Measurements from ENCODE around the gene SRCAP. TPM values are rescaled to one million over a fixed set of nuclear protein-coding genes. Genes with fewer than 3 reads are reported as not detected.

SRCAP gene
- total RNA-seq, 1 experiment from 2014 or later = 57.4 TPM

- no TSS peak for BruUV-seq (replicated peaks)
- Mint-ChIP-seq H3K9me3 (ENCODE audit: unreplicated experiment) (no peaks in the 10 kb centered on the region), H3K27ac (ENCODE audit: unreplicated experiment) (no peak overlapping the region), H3K4me3 (ENCODE audit: unreplicated experiment) (no peak overlapping the region), H3K4me1 (ENCODE audit: low read depth, unreplicated experiment) (no peaks in the 10 kb centered on the region), H3K36me3 (ENCODE audit: insufficient read depth, unreplicated experiment) (peaks cover 21% of the 10 kb centered on the region), H3K27me3 (ENCODE audit: insufficient read depth, unreplicated experiment) (no peaks in the 10 kb centered on the region)
- ChIA-PET CTCF (no interaction called here), POLR2A (no interaction called here)
- Histone ChIP-seq H3K27me3 (replicated peaks; ENCODE audit: control insufficient read depth, insufficient read depth, low read length) (no peaks in the 10 kb centered on the region), H3K4me1 (no peaks in the 10 kb centered on the region), H3K9me3 (no peaks in the 10 kb centered on the region), H3K4me3 (ENCODE audit: low read depth, low read length) (no peak overlapping the region), H3K36me3 (ENCODE audit: control insufficient read depth, insufficient read depth, low read length) (peaks cover 8% of the 10 kb centered on the region)
- no peak for DNase-seq
- no peak for TF ChIP-seq CTCF (IDR thresholded peaks at IDR 0.05; ENCODE audit: insufficient read depth in 1 of 2, low read depth in 1 of 2, low read length in 1 of 2, severe bottlenecking in 1 of 2, unreplicated experiment in 1 of 2)
- intact Hi-C loops (cut with micrococcal nuclease; ENCODE audit: unreplicated experiment) = no loop called here
Measured at GRCh38 chr16:30668393-30668792, 30.6 kb upstream of the SRCAP start.

DNA sequence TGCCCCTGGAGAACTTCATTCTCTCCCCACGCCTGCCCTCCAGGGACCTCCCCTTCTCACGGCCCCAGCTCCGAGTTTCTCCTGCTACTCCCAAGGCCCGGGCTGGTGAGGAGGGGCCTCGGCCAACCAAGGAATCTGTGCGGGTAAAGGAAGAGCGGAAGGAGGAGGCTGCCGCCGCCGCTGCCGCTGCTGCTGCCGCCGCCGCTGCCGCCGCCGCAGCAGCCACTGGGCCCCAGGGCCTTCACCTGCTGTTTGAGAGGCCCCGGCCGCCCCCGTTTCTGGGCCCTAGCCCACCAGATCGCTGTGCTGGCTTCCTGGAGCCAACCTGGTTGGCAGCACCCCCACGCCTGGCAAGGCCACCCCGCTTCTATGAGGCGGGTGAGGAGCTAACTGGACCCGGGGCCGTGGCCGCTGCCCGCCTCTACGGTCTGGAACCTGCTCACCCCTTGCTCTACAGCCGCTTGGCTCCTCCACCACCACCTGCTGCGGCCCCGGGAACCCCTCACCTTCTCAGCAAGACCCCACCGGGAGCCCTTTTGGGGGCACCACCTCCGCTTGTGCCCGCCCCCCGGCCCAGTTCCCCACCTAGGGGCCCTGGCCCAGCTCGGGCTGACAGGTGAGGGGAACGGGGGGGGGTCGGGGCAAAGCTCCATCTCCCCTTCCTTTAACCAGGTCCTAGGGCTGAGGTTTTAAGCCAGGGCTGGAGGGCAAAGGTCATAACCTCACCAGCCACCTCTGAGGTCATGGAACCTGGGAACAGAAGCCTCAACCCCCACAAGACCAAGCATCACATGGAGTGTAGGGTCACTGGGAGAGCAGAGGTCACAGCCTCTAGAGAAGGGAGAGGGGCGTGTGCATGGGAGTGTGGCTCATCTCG lies 29.7 kb upstream of the SRCAP start:
- Histone ChIP-seq H3K36me3 (ENCODE audit: control insufficient read depth, insufficient read depth, low read length) (peaks cover 7% of the 10 kb centered on the region), H3K4me1 (no peaks in the 10 kb centered on the region), H3K9me3 (no peaks in the 10 kb centered on the region), H3K27me3 (replicated peaks; ENCODE audit: control insufficient read depth, insufficient read depth, low read length) (no peaks in the 10 kb centered on the region), H3K4me3 (ENCODE audit: low read depth, low read length) (no peak overlapping the region)
- Mint-ChIP-seq H3K36me3 (ENCODE audit: insufficient read depth, unreplicated experiment) (peaks cover 16% of the 10 kb centered on the region), H3K4me1 (ENCODE audit: low read depth, unreplicated experiment) (no peaks in the 10 kb centered on the region), H3K27me3 (ENCODE audit: insufficient read depth, unreplicated experiment) (no peaks in the 10 kb centered on the region), H3K27ac (ENCODE audit: unreplicated experiment) (no peak overlapping the region), H3K9me3 (ENCODE audit: unreplicated experiment) (no peaks in the 10 kb centered on the region), H3K4me3 (ENCODE audit: unreplicated experiment) (no peak overlapping the region)
- ChIA-PET CTCF (interaction anchor here (0.6 kb wide), 1 partner anchor 40 kb away, joined by 5 read pairs; no protein-coding TSS in a partner anchor), POLR2A (no interaction called here)
- intact Hi-C loops (cut with micrococcal nuclease; ENCODE audit: unreplicated experiment) = no loop called here
- no peak for DNase-seq
- no peak for TF ChIP-seq CTCF (IDR thresholded peaks at IDR 0.05; ENCODE audit: insufficient read depth in 1 of 2, low read depth in 1 of 2, low read length in 1 of 2, severe bottlenecking in 1 of 2, unreplicated experiment in 1 of 2)
- no TSS peak for BruUV-seq (replicated peaks)

GRCh38 chr16:30669903-30670824 lies 28.8 kb upstream of the SRCAP start:
- Histone ChIP-seq H3K4me1 (no peaks in the 10 kb centered on the region), H3K36me3 (ENCODE audit: control insufficient read depth, insufficient read depth, low read length) (no peaks in the 10 kb centered on the region; the same call in none of the 2 replicates), H3K9me3 (no peaks in the 10 kb centered on the region), H3K27me3 (replicated peaks; ENCODE audit: control insufficient read depth, insufficient read depth, low read length) (no peaks in the 10 kb centered on the region), H3K4me3 (ENCODE audit: low read depth, low read length) (no peak overlapping the region)
- ChIA-PET POLR2A (no interaction called here), CTCF (no interaction called here)
- TF ChIP-seq CTCF (IDR thresholded peaks at IDR 0.05; ENCODE audit: insufficient read depth in 1 of 2, low read depth in 1 of 2, low read length in 1 of 2, severe bottlenecking in 1 of 2, unreplicated experiment in 1 of 2) = no peak
- intact Hi-C loops (cut with micrococcal nuclease; ENCODE audit: unreplicated experiment) = no loop called here
- Mint-ChIP-seq H3K4me1 (ENCODE audit: low read depth, unreplicated experiment) (no peaks in the 10 kb centered on the region), H3K36me3 (ENCODE audit: insufficient read depth, unreplicated experiment) (peaks cover 13% of the 10 kb centered on the region), H3K9me3 (ENCODE audit: unreplicated experiment) (no peaks in the 10 kb centered on the region), H3K4me3 (ENCODE audit: unreplicated experiment) (no peak overlapping the region), H3K27ac (ENCODE audit: unreplicated experiment) (no peak overlapping the region), H3K27me3 (ENCODE audit: insufficient read depth, unreplicated experiment) (no peaks in the 10 kb centered on the region)
- TSS peak; percentile 13 for BruUV-seq (replicated peaks)
- no peak for DNase-seq

Data from Caco-2 (cell line).